ENCODE results near the gene ADIPOR2. TPM values are rescaled to one million over a fixed set of nuclear protein-coding genes. Genes with fewer than 3 reads are reported as not detected.

Gene ADIPOR2
- total RNA-seq, 1 experiment from 2014 or later, result 45.3 TPM

- Histone ChIP-seq H3K27me3 (ENCODE audit: insufficient read depth, low read length) (peaks cover 19% of the 10 kb centered on the region; the same call in 1 of the 2 replicates), H3K4ac (ENCODE audit: low read depth, low read length) (no peak overlapping the region), H3K23me2 (ENCODE audit: insufficient read length, low read depth, low read length, poor library complexity, severe bottlenecking) (no peaks in the 10 kb centered on the region), H2BK15ac (ENCODE audit: low read depth, low read length) (no peak overlapping the region), H3K79me1 (ENCODE audit: insufficient read depth, low read depth, low read length, poor library complexity, severe bottlenecking) (no peaks in the 10 kb centered on the region), H3K56ac (ENCODE audit: insufficient read length, low read depth, low read length) (no peak overlapping the region), H3K23ac (ENCODE audit: insufficient read length, low read depth, low read length) (no peak overlapping the region), H3K4me2 (ENCODE audit: insufficient read depth, insufficient read length, low read length) (no peak overlapping the region), H2BK20ac (ENCODE audit: low read depth, low read length, poor library complexity, severe bottlenecking) (no peak overlapping the region), H4K91ac (ENCODE audit: insufficient read length, low read depth, low read length) (no peak overlapping the region), H3K18ac (ENCODE audit: insufficient read length, low read depth, low read length) (no peak overlapping the region), H3K14ac (ENCODE audit: insufficient read depth, low read length) (no peak overlapping the region), H2BK120ac (ENCODE audit: low read depth, low read length, poor library complexity, severe bottlenecking) (no peak overlapping the region), H3K27ac (ENCODE audit: insufficient read length, low read depth, low read length) (no peak overlapping the region), H3K9ac (ENCODE audit: extremely low read depth, insufficient read length, low read length) (no peak overlapping the region), H2AK5ac (ENCODE audit: insufficient read length, low read length) (no peak overlapping the region), H3K79me2 (ENCODE audit: insufficient read depth, low read length) (no peaks in the 10 kb centered on the region), H4K8ac (replicated peaks; ENCODE audit: insufficient read length, low read depth, low read length) (no peak overlapping the region), H2BK5ac (ENCODE audit: insufficient read length, low read length) (no peak overlapping the region), H4K5ac (ENCODE audit: insufficient read length, low read depth, low read length) (no peak overlapping the region), H2AFZ (ENCODE audit: low read length) (no peak overlapping the region), H3K9me3 (ENCODE audit: control insufficient read depth, low read depth, low read length) (no peaks in the 10 kb centered on the region), H4K20me1 (ENCODE audit: control insufficient read depth, insufficient read depth, insufficient read length) (no peaks in the 10 kb centered on the region), H3K4me1 (ENCODE audit: insufficient read depth, low read length) (no peaks in the 10 kb centered on the region), H3T11ph (ENCODE audit: low read length) (no peak overlapping the region), H2BK12ac (ENCODE audit: insufficient read length, low read depth, low read length) (no peak overlapping the region)
- H3K27me3 Mint-ChIP-seq (ENCODE audit: low read depth), result peaks cover 37% of the 10 kb centered on the region
- H3K9me3 Mint-ChIP-seq, result no peaks in the 10 kb centered on the region
- no peak for TF ChIP-seq CTCF (conservative IDR thresholded peaks at IDR 0.05)
- H3K4me1 Mint-ChIP-seq, result peaks cover 20 to 51% of the 10 kb centered on the region in 2 experiments
- WGBS (ENCODE audit: extremely low coverage, insufficient read length, low lambda C conversion rate), result no CpG with 5 or more reads among the region's 11 CpGs
- no peak overlapping the region for H3K4me3 Mint-ChIP-seq
- DNase-seq, result no peak
- no peaks in the 10 kb centered on the region for H3K36me3 Mint-ChIP-seq (ENCODE audit: insufficient read depth in 1 of 3, low read depth in 3 of 3)
- H3K27ac Mint-ChIP-seq, result no peak overlapping the region; a peak in 1 of 7 replicates
These were observed 131.8 kb downstream of the ADIPOR2 start for GRCh38 chr12:1822699-1823098.
